Fibroblast of lung (primary cell): Measurements from ENCODE around the gene ZDHHC11.

Experiments used
- CTCF ChIP-seq, 2 donors: IDR thresholded peaks in 1 of 2; conservative IDR thresholded peaks in 1 of 2; 1 replicate in 1 of 2; 2 replicates in 1 of 2; pipeline ENCODE4 v1.5.1; 2011 to 2012; ENCODE audit warnings: low read length in 2 of 2, control low read depth in 1 of 2, inconsistent platforms in 1 of 2, low read depth in 1 of 2, mild to moderate bottlenecking in 1 of 2
- EZH2 ChIP-seq: IDR thresholded peaks from 2 replicates; pipeline ENCODE4 v1.5.1; 2012; ENCODE audit warnings: low read length, control low read depth, mild to moderate bottlenecking; ENCODE audit errors: missing control alignments

- TF ChIP-seq CTCF (conservative IDR thresholded peaks at IDR 0.05 in 1 of 2, IDR thresholded peaks at IDR 0.05 in 1 of 2; ENCODE audit: low read depth in 1 of 2, low read length in 2 of 2) (no peak), EZH2 (no peak)
Measured at GRCh38 chr5:761059-761771, 89.6 kb downstream of the ZDHHC11 start.
